OCI-LY3 (cell line): ENCODE measurements around the gene CMTM3.
A peak's percentile ranks its signal among the peaks of the same experiment; 100 is the strongest.

ENCODE experiments used
- H2AFZ ChIP-seq: fragments of 200-600, 300-600 bp; shearing (Covaris generic); 2 replicates; pipeline ENCODE4 v1.6.0; 2014; ENCODE audit warnings: antibody characterized with exemption, low read depth, low read length
- H3K27ac ChIP-seq: fragments of 200-600, 300-600 bp; sonication (generic); 2 replicates; pipeline ENCODE4 v1.5.1; 2014; ENCODE audit warnings: mild to moderate bottlenecking, low read length, moderate library complexity, mixed read lengths
- H3K27me3 ChIP-seq: fragments of 200-600, 300-600 bp; sonication (generic); 2 replicates; pipeline ENCODE4 v1.6.1; 2014; ENCODE audit warnings: low read depth, low read length, mixed read lengths
- H3K36me3 ChIP-seq: fragments of 200-600, 300-600 bp; sonication (generic); replicated peaks from 2 replicates; pipeline ENCODE3; 2014; ENCODE audit warnings: low read depth, low read length, mixed read lengths
- H3K4me1 ChIP-seq: fragments of 300-600, 200-600 bp; sonication (generic); 2 replicates; pipeline ENCODE4 v1.6.1; 2014; ENCODE audit warnings: low read length, mixed read lengths
- H3K4me2 ChIP-seq: fragments of 200-600, 300-600 bp; sonication (generic); 2 replicates; pipeline ENCODE4 v1.6.1; 2014; ENCODE audit warnings: low read length, mixed read lengths
- H3K4me3 ChIP-seq: fragments of 300-600, 200-600 bp; sonication (generic); 2 replicates; pipeline ENCODE4 v1.5.1; 2014; ENCODE audit warnings: antibody characterized with exemption, mild to moderate bottlenecking, low read length, moderate library complexity
- H3K79me2 ChIP-seq: fragments of 300-600, 200-600 bp; shearing (Covaris generic); 2 replicates; pipeline ENCODE4 v1.6.1; 2014; ENCODE audit warnings: mild to moderate bottlenecking, low read length, mixed read lengths
- H3K9ac ChIP-seq: fragments of 300-600, 200-600 bp; shearing (Covaris generic); 2 replicates; pipeline ENCODE4 v1.6.0; 2014; ENCODE audit warnings: mild to moderate bottlenecking, low read length, moderate library complexity
- H3K9me3 ChIP-seq: fragments of 200-600, 300-600 bp; shearing (Covaris generic); 2 replicates; pipeline ENCODE4 v1.6.1; 2014; ENCODE audit warnings: low read length, mixed read lengths; ENCODE audit not compliant: insufficient read depth
- H4K20me1 ChIP-seq: fragments of 200-600, 300-600 bp; sonication (generic); 2 replicates; pipeline ENCODE4 v1.6.1; 2016; ENCODE audit warnings: low read length, mixed read lengths; ENCODE audit not compliant: insufficient read depth
- EZH2phosphoT487 ChIP-seq: fragments of 200-600 bp; shearing (Covaris generic); IDR thresholded peaks from 2 replicates; pipeline ENCODE4 v1.6.1; 2018; ENCODE audit warnings: antibody characterized with exemption, mixed run types, low read depth
- TF ChIP-seq, protein P1 (sequence below): fragments of 200-600, 300-600 bp; sonication (generic); IDR thresholded peaks from 2 replicates; pipeline ENCODE4 v1.5.1; 2014; ENCODE audit warnings: antibody characterized with exemption, low read length, low read depth

The CMTM3 gene

DNA sequence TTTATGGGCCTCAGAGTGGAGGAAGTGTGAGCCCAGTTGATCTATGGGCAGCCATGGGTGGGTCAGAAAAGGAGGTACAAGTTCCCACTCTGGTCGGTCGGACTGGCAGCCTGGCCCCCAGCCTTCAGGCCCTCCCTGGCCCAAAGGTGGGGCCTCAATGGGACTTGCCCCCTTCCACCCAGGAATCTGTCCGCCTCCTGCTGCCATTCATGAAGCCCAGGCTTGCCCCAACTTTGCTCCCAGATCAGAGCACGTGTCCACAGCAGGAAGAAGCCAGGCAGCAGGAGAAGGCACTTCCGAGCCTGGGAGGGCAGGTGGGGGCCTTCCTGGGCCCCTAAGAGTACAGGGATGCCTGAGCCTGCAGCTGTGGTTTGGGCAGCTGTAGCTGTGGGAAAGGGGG lies 3.0 kb upstream of the CMTM3 start:
- H3K27me3 ChIP-seq = peaks cover 17% of the 10 kb centered on the region
- no peak overlapping the region for H3K9ac ChIP-seq
- no peak overlapping the region for H3K27ac ChIP-seq
- no peak overlapping the region for H2AFZ ChIP-seq
- H3K9me3 ChIP-seq = peaks cover 12% of the 10 kb centered on the region
- TF ChIP-seq EZH2phosphoT487 = no peak
- TF ChIP-seq, protein P1, sequence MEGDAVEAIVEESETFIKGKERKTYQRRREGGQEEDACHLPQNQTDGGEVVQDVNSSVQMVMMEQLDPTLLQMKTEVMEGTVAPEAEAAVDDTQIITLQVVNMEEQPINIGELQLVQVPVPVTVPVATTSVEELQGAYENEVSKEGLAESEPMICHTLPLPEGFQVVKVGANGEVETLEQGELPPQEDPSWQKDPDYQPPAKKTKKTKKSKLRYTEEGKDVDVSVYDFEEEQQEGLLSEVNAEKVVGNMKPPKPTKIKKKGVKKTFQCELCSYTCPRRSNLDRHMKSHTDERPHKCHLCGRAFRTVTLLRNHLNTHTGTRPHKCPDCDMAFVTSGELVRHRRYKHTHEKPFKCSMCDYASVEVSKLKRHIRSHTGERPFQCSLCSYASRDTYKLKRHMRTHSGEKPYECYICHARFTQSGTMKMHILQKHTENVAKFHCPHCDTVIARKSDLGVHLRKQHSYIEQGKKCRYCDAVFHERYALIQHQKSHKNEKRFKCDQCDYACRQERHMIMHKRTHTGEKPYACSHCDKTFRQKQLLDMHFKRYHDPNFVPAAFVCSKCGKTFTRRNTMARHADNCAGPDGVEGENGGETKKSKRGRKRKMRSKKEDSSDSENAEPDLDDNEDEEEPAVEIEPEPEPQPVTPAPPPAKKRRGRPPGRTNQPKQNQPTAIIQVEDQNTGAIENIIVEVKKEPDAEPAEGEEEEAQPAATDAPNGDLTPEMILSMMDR = no peak
- no peak overlapping the region for H3K4me3 ChIP-seq
- peaks cover 5% of the 10 kb centered on the region; the same call in 1 of the 2 replicates for H4K20me1 ChIP-seq
- H3K4me2 ChIP-seq = no peak overlapping the region
- peaks cover 43% of the 10 kb centered on the region for H3K4me1 ChIP-seq
- peaks cover 17% of the 10 kb centered on the region for H3K79me2 ChIP-seq
- H3K36me3 ChIP-seq = no peaks in the 10 kb centered on the region

DNA sequence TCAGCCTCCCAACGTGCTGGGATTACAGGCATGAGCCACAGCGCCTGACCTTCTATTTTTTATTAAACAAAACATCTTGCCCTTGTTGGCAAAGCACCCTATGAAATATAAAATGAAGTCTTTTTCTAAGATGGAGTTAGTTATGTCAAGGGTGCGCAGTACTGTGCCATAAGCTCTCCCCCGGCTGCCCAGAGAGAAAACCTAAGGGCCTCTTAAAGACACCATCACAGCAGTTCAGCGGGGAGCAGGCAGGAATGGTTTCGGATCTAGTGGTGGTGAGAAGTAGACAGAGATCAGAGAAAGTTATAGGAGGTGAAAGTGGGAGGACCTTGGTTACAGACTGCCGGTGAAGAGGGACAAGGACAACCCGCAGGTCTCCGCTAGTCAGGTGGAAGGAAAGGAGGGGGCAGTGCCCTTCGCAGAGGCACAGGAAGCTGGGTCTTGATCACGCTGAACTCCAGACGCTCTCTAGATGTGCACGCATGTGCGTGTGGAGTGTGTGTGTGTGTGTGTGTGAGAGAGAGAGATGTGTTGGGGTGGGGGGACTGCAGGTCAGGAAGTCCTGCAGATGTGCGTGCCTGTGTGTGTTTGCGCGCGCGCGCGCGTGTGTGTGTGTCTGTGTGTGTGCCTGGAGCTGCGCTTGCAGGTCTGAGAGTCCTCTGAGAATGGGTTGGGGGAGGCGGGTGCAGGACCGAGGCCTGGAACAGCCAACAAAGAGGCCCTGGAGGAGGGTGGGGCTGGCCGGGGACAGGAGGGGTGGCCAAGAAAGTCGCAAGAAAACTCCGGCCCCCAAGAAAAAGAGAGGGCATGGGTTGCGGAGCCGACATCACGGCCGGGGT lies 748 bp upstream of the CMTM3 start:
- Histone ChIP-seq H3K4me2 (peak overlapping the region; percentile 69), H2AFZ (peak overlapping the region; percentile 75), H3K36me3 (peaks cover 8% of the 10 kb centered on the region), H3K79me2 (peaks cover 26% of the 10 kb centered on the region), H3K9me3 (peaks cover 12% of the 10 kb centered on the region), H3K4me1 (peaks cover 46% of the 10 kb centered on the region), H3K27me3 (peaks cover 12% of the 10 kb centered on the region), H3K4me3 (peak overlapping the region; percentile 88), H3K9ac (peak overlapping the region; percentile 88), H4K20me1 (peaks cover 25% of the 10 kb centered on the region), H3K27ac (peak overlapping the region; percentile 83)
- TF ChIP-seq EZH2phosphoT487 = no peak
- TF ChIP-seq, protein P1 = no peak

DNA sequence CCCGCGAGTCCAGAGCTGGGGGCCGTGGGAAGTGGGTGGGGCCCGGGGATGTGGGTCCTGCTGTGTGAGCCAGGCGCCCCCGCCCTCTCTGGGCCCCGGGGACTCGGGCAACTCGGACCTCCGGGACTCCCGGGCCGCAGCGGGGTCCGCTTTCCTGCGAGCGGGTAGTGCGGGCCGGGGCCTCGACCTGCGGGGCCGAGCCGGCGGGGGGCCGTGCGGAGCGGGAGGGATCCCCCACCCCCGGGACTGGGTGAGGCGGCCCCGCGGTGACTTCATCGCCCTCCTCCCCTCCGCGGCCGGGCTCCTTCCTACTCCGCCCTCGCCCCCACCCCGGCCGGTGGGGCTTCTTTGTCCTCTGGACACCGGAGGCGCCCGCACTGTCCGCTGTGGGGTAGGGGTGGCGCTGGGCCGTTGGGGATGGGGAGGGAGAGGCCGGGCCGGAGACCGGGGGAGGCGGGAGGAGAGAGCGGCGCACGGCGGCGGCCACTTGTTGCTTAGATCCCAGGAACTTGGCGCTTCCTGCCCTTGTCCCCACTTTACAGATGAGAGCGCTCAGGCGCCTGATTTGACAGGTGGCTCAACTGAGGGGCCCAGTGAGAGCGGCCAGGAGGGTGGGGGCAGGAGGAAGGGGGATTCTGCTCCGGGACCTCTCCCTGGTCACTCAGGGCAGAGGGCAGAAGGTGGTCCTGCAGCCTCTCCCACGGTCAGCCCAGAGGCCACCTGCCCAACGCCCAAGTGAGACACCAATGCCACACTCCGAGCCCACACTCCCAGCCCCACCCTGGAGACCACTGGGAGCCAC lies 874 bp downstream of the CMTM3 start:
- Histone ChIP-seq H3K9me3 (peaks cover 12% of the 10 kb centered on the region), H3K36me3 (peaks cover 25% of the 10 kb centered on the region), H3K9ac (peak overlapping the region; percentile 83), H3K27me3 (peaks cover 4% of the 10 kb centered on the region; the same call in 1 of the 2 replicates), H3K4me3 (peak overlapping the region; percentile 88), H3K4me2 (peak overlapping the region; percentile 100), H4K20me1 (peaks cover 35% of the 10 kb centered on the region), H3K79me2 (peaks cover 26% of the 10 kb centered on the region), H3K27ac (peak overlapping the region; percentile 83), H3K4me1 (peaks cover 41% of the 10 kb centered on the region), H2AFZ (0 out of 2 replicates have a peak overlapping the region, but pooled peaks have one; percentile 5)
- TF ChIP-seq, protein P1 = no peak
- TF ChIP-seq EZH2phosphoT487 = no peak
